Measurements from ENCODE around the gene KIAA1958.

DNA sequence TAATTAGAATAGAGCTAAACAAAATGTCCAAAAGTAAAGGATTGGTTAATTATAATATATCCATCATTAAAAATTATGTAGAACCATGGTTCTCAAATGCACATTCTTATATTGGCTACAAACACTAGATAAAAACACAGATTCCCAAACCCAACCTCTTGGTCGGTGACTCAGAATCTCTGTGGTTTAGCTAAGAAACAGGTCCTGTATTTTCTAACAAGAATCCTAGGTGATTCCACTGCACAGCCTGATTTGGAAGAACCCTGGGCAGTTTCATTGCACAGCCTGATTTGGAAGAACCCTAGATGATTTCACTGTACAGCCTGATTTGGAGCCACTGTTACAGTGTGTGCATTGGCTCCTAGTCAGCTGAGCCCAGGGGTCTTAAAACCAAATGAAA is 67.9 kb downstream of the KIAA1958 start:
- no peak for TF ChIP-seq CTCF (IDR thresholded peaks at IDR 0.05)
- TF ChIP-seq EZH2 (IDR thresholded peaks at IDR 0.05; ENCODE audit: borderline replicate concordance, insufficient read depth, low read depth, low read length, poor library complexity, severe bottlenecking) = no peak
